ENCODE data around the gene LPO.
A peak's percentile ranks its signal among the peaks of the same experiment; 100 is the strongest.

The LPO gene

DNA sequence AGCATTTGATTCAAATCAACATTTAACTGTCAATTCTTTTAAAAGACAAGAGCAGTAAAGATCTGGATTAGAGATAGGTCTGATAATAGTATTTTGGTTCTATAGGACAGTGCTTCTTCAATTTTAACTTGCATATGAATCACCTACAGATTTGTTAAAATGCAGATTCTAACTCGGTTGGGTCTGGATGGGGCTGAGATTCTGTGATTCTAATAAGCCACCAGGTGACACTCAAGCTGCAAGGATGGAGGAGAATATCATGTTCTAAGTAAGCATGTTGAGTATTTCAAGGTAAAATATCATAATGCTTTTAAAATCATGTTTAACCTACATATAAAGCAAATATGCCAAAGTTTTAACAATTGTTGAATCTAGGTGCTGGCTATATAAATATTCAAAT lies 74.4 kb downstream of the LPO start:
- no peaks in the 10 kb centered on the region; the same call in 1 of the 2 replicates for H3F3A ChIP-seq (ENCODE audit: control insufficient read depth, insufficient read depth)
- H3K4me2 ChIP-seq (ENCODE audit: low read length) = no peak overlapping the region
- H3K9me2 ChIP-seq (replicated peaks; ENCODE audit: control insufficient read depth, low read length) = no peaks in the 10 kb centered on the region
- no peaks in the 10 kb centered on the region for H3K27me3 ChIP-seq (ENCODE audit: control insufficient read depth, low read length)
- TF ChIP-seq CTCF (IDR thresholded peaks at IDR 0.05; ENCODE audit: low read depth, low read length, poor library complexity, severe bottlenecking) = peak; percentile 20
- TF ChIP-seq EZH2phosphoT487 (IDR thresholded peaks at IDR 0.05; ENCODE audit: borderline replicate concordance, low read length) = no peak
- H3K79me2 ChIP-seq (ENCODE audit: control insufficient read depth, low read length) = no peaks in the 10 kb centered on the region
- no peak overlapping the region for H3K27ac ChIP-seq (ENCODE audit: low read depth, low read length)
- no peaks in the 10 kb centered on the region for H3K9me3 ChIP-seq (ENCODE audit: control insufficient read depth, insufficient read depth, low read length)
- H3K4me1 ChIP-seq (ENCODE audit: control insufficient read depth, low read length) = peaks cover 8% of the 10 kb centered on the region
- no peak overlapping the region for H3K4me3 ChIP-seq (ENCODE audit: low read length)
- no peaks in the 10 kb centered on the region for H3K36me3 ChIP-seq (ENCODE audit: control insufficient read depth, low read length)
- H4K20me1 ChIP-seq (ENCODE audit: control insufficient read depth, insufficient read depth, low read depth, low read length) = no peaks in the 10 kb centered on the region

GRCh38 chr17:58313815-58314705 lies 75.7 kb downstream of the LPO start:
- no peaks in the 10 kb centered on the region for H3K9me2 ChIP-seq (replicated peaks; ENCODE audit: control insufficient read depth, low read length)
- no peaks in the 10 kb centered on the region for H3K36me3 ChIP-seq (ENCODE audit: control insufficient read depth, low read length)

DNA sequence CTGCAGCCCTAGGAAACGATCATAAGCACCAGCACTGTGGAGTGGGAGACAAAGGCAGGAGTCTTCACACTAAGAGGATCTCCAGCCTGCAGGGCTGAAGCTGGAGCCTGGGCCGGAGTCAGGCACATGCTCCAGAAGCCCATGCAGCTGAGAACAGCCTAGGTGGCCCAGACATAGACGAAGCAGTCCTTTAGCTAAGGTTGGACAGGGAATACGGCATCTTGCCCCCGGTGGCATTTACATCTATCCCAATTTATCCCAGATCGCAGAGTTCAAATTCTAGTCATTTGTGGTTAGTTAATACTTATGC lies 76.3 kb downstream of the LPO start:
- Histone ChIP-seq H3K27ac (ENCODE audit: low read depth, low read length) (no peak overlapping the region), H3K79me2 (ENCODE audit: control insufficient read depth, low read length) (no peaks in the 10 kb centered on the region), H3K9me3 (ENCODE audit: control insufficient read depth, insufficient read depth, low read length) (no peaks in the 10 kb centered on the region), H3K27me3 (ENCODE audit: control insufficient read depth, low read length) (no peaks in the 10 kb centered on the region), H3K4me3 (ENCODE audit: low read length) (no peak overlapping the region), H3K4me2 (ENCODE audit: low read length) (no peak overlapping the region), H3K9me2 (replicated peaks; ENCODE audit: control insufficient read depth, low read length) (no peaks in the 10 kb centered on the region), H3F3A (ENCODE audit: control insufficient read depth, insufficient read depth) (no peaks in the 10 kb centered on the region; the same call in 1 of the 2 replicates), H3K4me1 (ENCODE audit: control insufficient read depth, low read length) (peaks cover 11% of the 10 kb centered on the region), H4K20me1 (ENCODE audit: control insufficient read depth, insufficient read depth, low read depth, low read length) (no peaks in the 10 kb centered on the region), H3K36me3 (ENCODE audit: control insufficient read depth, low read length) (no peaks in the 10 kb centered on the region)
- no peak for TF ChIP-seq CTCF (IDR thresholded peaks at IDR 0.05; ENCODE audit: low read depth, low read length, poor library complexity, severe bottlenecking)

More at GRCh38 chr17:58313815-58314705, 75.7 kb downstream of the LPO start:
- no peak overlapping the region for H3K4me2 ChIP-seq (ENCODE audit: low read length)
- no peak for TF ChIP-seq EZH2phosphoT487 (IDR thresholded peaks at IDR 0.05; ENCODE audit: borderline replicate concordance, low read length)
- TF ChIP-seq CTCF (IDR thresholded peaks at IDR 0.05; ENCODE audit: low read depth, low read length, poor library complexity, severe bottlenecking) = no peak
- no peaks in the 10 kb centered on the region for H3K79me2 ChIP-seq (ENCODE audit: control insufficient read depth, low read length)
- H3K4me1 ChIP-seq (ENCODE audit: control insufficient read depth, low read length) = peaks cover 11% of the 10 kb centered on the region
- H3K27ac ChIP-seq (ENCODE audit: low read depth, low read length) = no peak overlapping the region
- no peaks in the 10 kb centered on the region; the same call in 1 of the 2 replicates for H3F3A ChIP-seq (ENCODE audit: control insufficient read depth, insufficient read depth)
- no peaks in the 10 kb centered on the region for H4K20me1 ChIP-seq (ENCODE audit: control insufficient read depth, insufficient read depth, low read depth, low read length)
- H3K9me3 ChIP-seq (ENCODE audit: control insufficient read depth, insufficient read depth, low read length) = no peaks in the 10 kb centered on the region
- no peaks in the 10 kb centered on the region for H3K27me3 ChIP-seq (ENCODE audit: control insufficient read depth, low read length)
- H3K4me3 ChIP-seq (ENCODE audit: low read length) = no peak overlapping the region
